ENCODE data around the gene UNC5C.

Gene UNC5C

DNA sequence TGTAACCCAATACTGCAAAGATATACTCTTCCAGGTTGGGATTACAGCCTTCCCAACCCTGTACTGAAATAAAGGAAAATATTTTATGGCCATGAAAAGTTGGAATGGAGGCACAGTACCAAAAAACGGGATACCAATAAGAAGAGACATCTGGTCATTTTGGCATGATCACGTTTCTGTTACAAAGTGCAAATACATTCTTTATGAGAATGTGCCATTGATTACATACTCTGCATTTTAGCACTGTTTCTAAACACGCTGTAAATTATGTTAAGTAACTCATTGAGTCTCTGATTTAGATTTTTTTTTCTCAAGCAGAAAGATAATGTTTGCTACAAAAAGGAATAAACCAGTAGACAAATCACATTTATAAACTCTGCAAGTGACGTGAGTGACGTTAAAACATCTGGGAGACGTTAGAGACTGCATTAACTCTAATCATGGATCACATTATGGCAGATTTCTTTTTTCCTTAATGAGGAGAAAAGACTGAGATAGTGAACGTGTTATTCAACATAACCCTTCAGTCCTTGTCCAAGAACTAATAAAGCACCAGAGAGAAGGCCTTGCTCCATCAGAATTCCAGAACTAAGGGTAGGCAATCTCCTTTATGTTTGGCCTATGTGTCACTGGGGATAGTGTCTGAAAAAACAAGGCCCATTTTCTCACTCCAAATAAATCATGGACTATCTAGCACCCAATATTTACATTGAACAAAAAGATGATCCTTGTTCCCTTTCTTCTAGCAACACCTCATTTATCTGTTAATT lies 31.0 kb downstream of the UNC5C start:
- no peak for DNase-seq

DNA sequence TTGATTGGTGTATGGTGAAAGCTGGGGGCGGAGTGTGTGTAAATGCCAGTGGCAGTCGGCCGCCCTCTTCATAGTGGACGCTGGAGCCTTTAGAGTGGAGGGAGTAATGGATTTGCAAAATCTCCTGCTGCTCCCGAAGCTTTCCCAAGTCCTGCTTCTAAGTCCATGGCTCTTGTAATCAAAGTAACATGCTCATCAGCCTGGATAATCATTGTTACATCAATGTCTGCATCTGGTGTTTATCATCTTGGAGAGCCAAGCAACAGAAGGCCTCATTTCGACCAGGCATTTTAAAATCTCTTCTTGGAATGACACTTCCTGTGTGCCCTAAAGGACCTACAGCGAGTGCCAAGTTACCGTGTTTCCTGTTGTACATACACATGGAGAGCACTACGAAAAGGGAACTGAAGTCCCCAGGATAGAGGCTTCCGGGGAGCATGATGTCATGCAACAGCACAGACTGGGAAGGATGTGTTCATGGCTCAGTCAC lies 32.2 kb downstream of the UNC5C start:
- no peak for DNase-seq

DNA sequence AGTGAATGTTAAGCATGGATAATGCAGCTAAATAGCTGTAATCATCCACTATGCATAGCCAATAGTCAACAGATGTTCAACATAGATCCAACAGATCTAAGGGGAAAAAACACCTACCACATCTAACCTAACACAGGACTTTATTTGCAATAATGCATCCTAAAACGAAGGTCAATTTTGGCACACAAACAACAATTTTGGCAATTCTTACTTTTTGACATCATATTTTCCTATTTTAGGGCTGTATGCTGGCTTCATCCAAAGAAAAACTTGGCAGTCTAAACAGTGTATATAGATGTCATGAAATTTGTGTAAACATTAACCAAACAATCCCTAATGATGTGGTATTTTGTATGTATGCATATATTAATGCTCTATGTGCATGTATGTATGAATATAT lies 33.2 kb downstream of the UNC5C start:
- DNase-seq, result no peak

DNA sequence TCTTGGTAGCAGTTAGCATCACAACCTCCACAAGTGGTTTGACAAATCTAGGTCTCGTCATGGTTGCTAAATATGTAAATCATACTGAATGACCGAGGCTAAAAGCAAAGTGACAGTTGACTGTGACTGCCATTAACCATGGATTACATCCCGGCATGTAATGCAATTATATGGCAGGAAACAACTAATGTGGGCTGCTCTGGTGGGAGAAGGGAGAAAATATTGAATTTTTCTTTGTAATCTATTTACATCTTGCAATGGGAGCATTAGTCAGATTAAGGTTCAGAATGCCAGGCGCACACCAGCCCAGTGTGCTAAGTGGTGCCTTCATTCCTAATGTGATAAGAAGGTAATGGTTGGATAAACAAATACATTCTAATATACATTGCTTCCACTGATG lies 35.8 kb downstream of the UNC5C start:
- DNase-seq, result no peak

DNA sequence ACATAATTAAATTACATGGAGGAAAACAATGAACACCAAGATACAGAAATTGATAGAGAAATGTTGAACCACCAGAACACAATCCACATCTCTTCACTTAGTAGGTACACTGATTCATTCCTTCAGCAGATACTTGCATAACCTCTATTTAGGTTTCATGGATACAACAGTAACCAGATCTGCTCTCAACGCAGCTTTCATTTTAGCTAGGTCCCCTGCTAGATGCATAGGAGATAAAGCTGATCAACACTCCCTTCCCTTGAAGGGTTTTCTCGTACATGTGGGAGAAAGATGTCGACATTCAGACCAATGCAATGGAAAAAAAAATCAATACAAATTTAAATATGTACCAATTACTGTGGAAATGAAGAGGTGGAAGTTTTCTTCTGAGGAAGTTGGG lies 37.3 kb downstream of the UNC5C start:
- no peak for DNase-seq

DNA sequence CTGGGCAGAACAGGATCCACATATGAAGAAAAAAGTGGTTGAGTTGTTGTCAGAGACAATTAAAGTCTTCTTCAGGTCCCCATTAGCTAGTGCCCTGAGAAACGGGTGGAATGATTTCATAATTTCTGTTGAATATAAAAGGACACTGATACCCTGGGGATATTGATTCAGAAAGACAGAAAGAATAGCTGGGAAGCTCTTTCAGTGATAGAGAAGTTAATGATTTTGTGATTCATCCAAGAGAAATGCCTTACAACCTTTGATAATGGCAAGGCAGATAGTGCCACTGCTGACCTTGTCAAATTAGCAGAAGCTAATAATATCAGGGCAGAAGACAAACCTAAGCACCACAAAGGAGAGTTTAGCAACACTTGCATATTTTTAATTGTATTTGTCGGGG lies 37.9 kb downstream of the UNC5C start:
- no peak for DNase-seq

DNA sequence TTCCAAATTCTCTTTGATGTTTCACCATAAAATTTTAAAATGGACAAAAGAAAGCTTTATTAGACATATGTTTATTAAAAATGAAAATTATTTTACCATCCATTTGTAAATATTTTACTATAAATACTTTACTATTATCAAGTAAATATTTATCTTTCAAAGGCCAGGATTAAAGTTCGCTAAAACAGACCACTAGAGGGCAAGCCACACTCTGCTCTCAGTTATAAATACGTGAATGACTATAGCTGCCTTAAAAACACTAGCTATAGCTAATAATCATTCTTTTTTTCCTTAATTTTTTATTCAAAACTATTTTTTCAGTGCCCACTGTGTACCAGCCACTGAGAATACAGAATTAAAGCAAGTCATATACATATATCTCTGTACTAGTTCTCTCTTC lies 38.6 kb downstream of the UNC5C start:
- DNase-seq, result no peak

DNA sequence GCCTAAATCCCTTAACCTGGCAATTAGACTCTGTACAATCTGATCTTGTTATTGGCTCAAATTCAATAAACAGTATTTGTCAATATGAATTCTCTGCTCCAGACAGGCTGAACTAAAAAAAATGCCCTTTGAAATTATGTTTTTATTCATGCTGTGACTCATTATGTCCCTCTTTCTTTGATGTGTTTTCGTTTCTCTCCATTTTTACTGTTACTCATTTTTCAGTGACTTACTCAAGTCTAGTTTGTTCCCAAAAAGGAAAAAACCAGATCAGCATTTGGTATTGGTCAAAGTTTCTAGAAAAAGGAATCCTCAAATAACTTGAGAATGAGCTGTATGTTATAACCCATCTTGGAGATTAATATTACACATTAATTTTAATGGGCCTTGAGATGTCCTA lies 40.4 kb downstream of the UNC5C start:
- DNase-seq, result no peak

DNA sequence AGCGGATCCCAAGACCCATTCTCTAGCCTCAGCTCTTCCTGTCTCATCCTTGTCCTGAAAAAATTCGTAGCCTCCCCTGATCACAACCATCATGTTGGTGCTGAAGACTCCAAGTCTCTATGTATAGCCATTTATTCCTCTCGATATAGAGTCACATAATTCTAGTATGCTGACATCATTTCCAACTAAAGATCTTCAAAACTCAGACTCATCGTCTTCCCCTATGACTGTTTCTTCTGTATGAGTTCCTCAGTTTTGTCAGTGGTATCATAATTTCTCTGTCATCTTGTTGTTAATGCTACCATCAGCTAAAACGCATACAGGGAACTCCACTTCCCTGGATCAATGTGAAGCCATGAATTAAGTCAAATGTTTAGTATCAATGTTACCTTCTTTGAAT lies 41.2 kb downstream of the UNC5C start:
- DNase-seq, result no peak

DNA sequence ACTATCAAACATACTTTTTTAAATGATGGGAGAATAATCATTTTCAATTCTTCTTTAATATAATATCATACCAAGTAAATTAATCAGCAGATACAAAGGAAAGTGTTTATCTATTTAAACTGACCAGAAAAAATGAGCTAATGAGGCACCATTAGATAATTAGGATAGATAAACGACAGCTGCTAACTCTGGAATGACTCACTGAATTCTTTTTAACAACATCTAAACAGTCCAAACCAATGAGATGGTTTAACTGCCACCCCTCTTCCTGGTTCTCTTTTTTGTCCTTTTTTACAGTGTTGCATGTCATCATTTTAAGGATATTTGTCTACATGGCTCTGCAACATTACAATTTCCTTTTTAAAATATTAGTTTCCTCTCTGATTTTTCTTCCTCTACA lies 41.6 kb downstream of the UNC5C start:
- no peak for DNase-seq

DNA sequence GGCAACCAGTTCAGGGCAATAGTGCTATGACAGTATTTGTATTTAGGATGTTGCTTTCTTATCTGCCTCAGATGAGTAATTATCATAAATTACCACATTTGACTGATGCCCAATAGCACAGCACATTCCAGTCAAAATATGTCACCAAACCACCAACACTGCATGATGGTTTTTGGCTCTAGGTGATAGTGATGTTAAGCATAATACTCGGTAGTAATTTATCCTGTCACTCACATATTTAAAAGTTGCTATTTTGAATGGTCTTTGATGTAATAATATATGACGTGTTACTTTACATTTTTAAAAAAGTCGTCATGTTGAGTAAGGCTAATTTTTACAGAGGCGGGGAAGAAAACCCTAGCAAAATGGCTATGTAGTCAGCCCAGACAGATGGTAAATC lies 42.5 kb downstream of the UNC5C start:
- DNase-seq, result no peak

DNA sequence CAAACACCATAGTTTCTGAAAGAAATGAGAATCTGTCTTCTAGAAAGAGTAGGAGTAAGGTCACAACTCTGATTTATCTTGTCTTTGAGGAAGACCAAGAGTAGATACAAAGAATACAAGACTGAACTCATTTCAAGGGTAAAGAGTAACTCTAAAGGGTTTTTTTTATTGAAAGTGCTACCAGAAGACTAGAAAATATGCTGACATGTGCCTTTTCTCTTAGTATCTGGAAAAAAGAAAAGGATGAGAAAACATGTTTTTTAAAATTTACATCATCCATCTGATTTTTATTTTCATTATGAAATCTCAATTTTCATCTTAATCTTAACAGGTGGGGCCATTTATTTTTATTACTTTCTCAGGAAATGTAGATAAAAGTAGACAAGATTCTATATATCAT lies 43.0 kb downstream of the UNC5C start:
- no peak for DNase-seq

DNA sequence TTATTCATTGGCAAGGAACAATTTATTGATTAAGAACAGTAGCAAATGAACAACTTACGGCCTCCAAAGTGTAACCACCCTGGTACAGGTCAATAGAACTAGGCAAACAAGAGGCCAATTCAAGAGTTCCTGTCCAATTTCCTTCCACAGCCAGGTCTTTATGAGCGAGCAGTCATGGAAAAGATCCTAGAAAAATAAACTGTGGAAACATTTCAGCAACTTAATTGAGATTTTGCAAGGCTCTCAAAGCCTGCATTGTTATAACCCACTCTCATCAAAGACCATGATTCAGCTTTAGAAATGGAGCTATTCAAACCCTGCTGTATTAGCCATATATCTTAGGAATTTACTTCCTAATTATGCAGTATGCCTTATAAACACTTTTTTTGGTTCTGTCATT lies 43.6 kb downstream of the UNC5C start:
- DNase-seq, result no peak

DNA sequence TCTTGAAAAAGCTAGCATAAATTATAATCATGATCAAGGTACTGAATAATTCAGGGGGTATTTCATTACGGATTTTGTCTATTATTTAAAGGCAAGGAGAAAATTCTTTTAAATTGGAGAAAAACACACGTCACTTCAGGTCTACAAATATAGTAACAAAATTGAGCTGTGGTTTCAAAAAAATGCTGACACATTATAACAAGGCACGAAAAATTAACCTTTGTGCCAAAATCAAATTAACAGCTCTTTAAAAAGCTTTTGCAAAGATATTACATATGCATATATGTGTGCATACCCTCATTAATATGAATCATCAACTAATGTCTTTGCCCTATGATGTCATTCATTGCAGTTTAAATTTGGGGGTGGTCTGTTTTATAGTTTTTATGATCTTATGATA lies 44.3 kb downstream of the UNC5C start:
- no peak for DNase-seq

DNA sequence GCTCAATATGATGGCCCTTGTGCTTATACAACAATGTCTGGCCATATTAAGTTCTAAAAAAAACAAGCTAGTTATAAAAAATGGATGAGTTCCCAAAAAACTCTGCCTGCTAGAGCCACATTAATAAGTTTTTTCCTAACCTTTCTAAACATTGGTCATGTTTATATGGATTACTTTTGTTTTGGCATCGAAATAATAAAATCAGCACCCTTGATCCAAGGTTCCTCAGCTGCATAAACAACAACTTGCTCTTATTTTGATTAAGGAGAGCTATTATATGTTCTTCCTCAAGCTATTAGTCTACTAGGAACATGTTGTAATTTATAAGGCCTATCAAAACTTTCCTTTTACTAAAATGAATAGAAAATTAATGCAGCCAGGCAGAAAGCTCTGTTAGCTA lies 48.4 kb downstream of the UNC5C start:
- DNase-seq, result no peak

DNA sequence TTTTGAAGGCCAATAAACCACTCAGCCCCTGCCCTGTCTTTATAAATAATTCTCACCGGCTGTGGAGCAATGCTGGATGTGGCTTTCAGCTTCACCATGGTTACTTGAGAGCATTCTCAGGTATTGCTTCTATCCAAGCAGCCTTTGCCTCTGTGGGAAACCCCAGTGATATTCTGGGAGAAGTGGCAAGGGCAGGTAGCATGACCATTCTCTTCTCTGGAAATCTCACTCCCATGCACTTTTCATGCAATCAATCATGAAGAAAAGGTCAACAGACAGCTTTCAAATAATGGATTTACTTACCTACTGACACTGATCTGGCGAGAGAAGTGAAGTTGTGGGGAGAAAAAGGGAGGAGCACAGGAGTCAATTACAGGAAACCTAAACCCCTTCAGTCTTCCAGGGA lies 49.5 kb downstream of the UNC5C start:
- DNase-seq, result no peak

DNA sequence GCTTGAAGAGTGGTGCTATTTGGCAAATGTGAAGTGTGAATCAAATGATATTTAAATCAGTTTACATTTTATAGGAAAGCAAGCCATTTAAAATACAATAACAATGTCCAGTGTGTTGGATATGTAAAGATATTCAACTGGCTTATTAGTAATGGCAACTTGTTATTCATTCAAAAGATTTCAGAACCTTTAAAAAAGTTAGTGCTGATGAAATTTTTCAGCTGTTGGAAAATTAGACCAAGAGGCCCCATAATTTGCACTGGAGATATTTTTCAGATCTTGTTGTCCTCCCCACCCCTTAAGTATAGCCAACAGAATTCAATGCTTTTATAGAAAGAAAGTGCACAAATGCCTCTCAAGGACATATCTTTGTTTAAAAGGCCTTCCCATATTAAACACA lies 54.6 kb downstream of the UNC5C start:
- DNase-seq, result no peak

DNA sequence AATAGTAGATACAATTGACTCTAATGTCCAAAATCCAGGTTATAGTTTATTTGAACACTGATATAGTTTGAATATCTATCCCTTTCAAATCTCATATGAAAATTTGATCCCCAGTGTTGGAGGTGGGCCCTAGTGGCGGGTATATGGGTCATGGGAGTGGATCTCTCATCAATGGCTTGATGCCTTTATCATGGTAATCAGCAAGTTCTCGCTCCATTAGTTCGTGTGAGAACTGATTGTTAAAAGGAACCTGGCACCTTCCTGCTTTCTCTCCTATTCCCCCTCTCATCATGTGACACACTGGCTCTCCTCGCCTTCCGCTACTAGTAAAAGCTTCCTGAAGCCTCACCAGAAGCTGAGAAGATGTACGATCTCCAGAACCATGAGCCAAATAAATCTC lies 70.1 kb downstream of the UNC5C start:
- no peak for DNase-seq

DNA sequence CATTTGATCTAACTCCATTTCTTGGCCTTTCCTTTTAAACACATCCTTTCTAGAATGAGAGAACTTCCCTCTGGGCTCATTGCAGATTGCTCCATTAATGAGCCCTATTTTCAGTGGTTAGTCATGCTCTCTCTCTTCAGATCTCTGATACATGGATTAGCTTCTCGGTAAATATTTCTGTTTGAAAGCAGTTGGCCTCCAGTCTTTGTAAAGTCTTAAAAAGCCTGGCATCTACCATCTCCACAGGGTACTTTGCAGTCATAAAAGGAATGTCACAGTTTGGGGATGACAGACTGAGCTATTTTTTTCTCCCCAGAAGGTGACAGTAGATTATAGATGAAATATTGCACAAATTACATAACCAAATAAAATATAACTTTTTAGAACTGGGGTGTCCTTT lies 72.7 kb downstream of the UNC5C start:
- no peak for DNase-seq

DNA sequence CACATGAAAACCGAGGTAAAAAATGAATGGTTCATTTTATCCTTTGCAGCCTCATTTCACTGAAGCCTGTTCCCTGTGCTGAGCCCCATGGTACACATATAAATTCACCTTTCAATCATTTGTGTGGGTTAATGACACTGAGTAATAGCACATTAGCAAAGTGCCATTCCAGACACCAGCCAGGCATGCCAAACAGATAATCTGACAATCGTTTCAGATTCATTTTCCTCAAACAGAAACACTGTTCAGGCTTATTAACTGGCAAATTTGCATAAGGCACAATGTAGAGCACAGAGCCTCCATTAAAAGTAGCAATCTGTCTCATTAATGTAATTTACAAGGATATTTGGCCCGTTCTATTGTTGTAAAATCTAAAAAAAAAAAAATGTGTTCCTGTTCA lies 76.2 kb downstream of the UNC5C start:
- DNase-seq, result no peak

DNA sequence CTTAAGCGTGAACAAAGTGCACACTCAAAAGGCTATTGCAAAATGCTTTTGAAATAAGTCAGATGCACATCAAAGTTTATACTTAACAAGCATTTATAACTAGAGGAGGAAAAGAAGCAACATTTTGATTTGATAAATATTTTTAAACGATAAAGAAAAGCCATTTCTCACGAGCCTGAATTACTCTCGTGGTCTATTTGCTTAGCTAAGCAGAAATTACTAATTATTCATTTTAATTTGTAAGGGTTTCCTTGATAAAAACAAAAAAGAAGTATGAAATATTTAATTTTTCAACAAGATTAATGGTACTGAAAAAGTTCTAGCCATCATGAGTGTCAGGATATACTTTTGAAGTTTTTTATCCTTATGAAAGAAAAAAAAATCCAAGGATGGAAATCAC lies 78.2 kb downstream of the UNC5C start:
- no peak for DNase-seq

DNA sequence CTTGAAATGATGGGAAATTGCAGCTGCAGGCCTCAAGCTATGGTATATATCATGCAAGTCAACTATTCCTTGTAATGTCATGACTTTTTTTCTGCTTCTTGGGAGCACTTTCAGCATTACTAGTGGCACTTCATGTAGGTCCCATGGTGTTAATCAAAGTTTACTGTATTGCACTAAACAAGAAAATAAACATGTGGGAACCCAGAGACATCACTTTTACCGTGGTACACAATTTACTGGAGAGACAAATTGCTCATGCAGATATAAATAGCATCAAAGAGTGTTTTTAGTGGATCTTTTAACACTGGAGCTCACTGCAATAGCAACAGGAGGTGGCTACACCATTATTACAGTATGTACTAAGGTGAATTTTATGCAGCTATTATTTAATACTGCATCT lies 79.2 kb downstream of the UNC5C start:
- no peak for DNase-seq

DNA sequence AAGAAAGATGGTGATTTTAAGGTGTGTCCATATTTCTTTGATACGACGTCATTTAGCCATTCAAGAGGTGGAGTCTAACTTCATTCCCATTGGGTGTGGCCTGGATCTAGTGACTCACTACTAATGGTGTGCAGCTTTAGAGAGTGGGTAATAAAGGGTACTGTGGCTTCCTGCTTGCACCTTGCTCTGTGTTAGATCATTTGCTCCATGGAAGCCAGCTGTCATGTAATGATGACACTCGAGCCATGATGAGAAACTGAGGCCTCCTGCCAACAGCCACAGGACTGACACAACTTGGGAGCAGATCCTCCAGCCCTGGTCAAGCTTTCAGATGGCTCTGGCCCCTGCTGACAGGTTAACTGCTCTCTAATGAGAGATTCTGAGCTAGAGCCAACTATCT lies 82.0 kb downstream of the UNC5C start:
- no peak for DNase-seq

DNA sequence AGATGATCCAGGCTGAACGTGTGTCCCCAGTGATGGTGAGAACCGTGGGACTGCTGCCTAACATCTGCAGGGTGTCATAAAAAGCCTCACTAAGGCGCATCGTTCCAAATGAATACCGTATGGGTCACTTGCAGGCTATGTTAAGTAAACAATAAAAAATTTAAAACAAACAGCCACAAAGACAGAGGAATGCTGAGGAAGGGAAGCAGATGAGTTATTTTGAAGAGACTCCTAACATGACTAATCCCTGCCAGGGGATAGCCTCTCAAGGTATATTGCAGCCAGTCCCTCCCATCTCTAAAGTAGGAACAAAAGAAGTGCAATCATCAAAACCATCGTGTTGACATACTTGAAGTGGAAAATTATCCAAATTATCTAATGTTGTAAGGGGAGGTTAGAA lies 83.8 kb downstream of the UNC5C start:
- no peak for DNase-seq

DNA sequence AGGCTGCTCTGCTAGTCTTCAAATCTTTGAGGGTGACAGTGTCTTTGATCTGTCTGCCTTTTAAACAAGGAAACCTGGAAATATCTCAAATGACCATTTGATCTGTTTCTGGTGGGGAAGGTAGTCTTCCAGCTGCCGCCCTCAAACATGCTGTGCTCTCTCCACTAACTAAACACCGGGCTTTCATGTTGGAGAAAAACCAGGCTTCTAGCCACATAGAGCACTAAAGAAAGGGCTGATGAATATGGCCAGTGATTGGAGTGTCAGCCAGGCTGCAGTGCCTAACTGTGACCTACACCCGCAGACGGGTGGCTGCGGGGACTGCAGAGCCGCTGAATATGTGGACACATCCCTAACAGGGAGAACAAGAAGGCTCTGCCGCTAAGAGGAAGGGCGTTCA lies 85.9 kb downstream of the UNC5C start:
- DNase-seq, result no peak

DNA sequence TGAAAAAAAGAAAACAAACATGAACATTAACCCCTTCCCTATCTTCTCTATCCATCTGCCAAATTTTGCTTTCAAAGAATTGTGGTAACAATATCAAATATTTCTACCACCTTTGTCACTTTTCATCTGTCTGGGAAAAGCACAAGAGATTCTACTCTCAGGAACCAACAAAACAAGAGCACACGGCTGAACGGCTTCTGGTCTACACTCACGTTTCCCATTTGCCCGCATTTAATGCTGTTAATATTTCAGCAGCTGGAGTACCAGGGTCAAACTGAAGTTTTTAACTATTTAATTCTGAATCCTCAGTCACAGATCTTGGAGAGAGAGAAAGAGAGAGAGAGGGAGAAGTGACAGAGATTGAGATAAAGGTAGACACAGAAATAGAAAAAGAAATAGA lies 91.4 kb downstream of the UNC5C start:
- no peak for DNase-seq
